Activated T-helper 2 cell treated with anti-CD3 and anti-CD28 coated beads, Interferon-gamma antibody, Interleukin-2, Interleukin-4, amounts not matched to agents 10 μg/mL and 5 μg/mL and 100 μg/mL, durations not matched to agents 14 hours and 24 hours and 36 hours (primary cell): Measurements from ENCODE around the gene ZNF561. TPM values are rescaled to one million over a fixed set of nuclear protein-coding genes. Genes with fewer than 3 reads are reported as not detected.

Experiments
- DNase-seq: peaks from one replicate; pipeline ENCODE4 v3.0.0; 2021; ENCODE audit warnings: low spot score
- H3K27ac Mint-ChIP-seq: one replicate; pipeline ENCODE4 v1.8.0; 2021; ENCODE audit warnings: mixed read lengths
- H3K27me3 Mint-ChIP-seq: one replicate; pipeline ENCODE4 v1.8.0; 2021; ENCODE audit warnings: low read depth, mixed read lengths
- H3K36me3 Mint-ChIP-seq: one replicate; pipeline ENCODE4 v1.8.0; 2021; ENCODE audit warnings: low read depth, mixed read lengths
- H3K4me1 Mint-ChIP-seq: one replicate; pipeline ENCODE4 v1.8.0; 2021; ENCODE audit warnings: low read depth, mixed read lengths
- H3K4me3 Mint-ChIP-seq: one replicate; pipeline ENCODE4 v1.8.0; 2021; ENCODE audit warnings: low read depth, mild to moderate bottlenecking, moderate library complexity, mixed read lengths
- H3K9me3 Mint-ChIP-seq: one replicate; pipeline ENCODE4 v1.8.0; 2021; ENCODE audit warnings: mixed read lengths
- intact Hi-C: fragments of 100-400 bp; cut with micrococcal nuclease; formaldehyde crosslinking; loops from one replicate; pipeline ENCODE4 v1.15.1; 2023
- total RNA-seq: library from RNA; stranded (reverse); gene quantifications from 2 replicates; pipeline ENCODE4 v1.2.3, GENCODE V29; 2022

Gene ZNF561
- total RNA-seq, 1 donor from 2014 or later, result 28.3 TPM

DNA sequence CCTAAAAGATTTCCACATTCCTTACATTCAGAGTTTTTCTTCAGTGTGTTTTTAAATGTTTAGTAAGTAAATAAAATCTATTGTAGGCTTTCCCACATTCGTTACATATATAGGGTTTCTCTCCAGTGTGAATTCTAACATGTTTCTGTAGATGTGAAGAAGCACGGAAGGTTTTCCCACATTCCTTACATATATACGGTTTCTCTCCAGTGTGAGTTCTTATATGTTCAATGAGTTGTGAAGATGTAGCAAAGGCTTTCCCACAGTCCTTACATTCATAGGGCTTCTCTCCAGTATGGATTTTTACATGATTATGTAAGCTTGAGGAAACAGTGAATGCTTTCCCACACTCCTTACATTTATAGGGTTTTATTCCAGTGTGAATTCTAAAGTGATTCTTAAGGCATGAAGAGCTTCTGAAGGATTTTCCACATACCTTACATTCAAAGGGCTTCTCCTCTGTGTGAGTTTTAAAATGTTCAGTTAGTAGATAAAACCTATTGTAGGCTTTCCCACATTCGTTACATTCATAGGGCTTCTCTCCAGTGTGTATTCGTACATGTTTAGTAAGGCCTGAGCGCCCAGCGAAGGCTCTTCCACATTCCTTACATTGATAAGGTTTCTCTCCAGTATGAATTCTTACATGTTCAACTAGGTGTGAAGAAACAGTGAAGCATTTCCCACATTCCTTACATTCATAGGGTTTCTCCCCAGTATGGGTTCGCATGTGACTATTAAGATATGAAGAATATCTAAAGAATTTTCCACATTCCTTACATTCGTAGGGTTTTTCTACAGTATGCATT is 54.9 kb downstream of the ZNF561 start:
- no peak overlapping the region for H3K27ac Mint-ChIP-seq
- H3K9me3 Mint-ChIP-seq, result peaks cover 80% of the 10 kb centered on the region
- H3K4me3 Mint-ChIP-seq, result no peak overlapping the region
- peaks cover 99% of the 10 kb centered on the region for H3K36me3 Mint-ChIP-seq
- H3K4me1 Mint-ChIP-seq, result no peaks in the 10 kb centered on the region
- intact Hi-C loops, result no loop called here
- DNase-seq, result no peak
- H3K27me3 Mint-ChIP-seq, result no peaks in the 10 kb centered on the region

Other genes starting within 250 kb of the ZNF561 start
- gene ZNF266, start 185.7 kb downstream of the ZNF561 start, total RNA-seq, result 26.5 and 27.3 TPM in 2 replicates
- not detected in 2 replicates for gene ZNF560, start 122.6 kb downstream of the ZNF561 start, total RNA-seq
- gene ZNF426, start 82.6 kb downstream of the ZNF561 start, total RNA-seq, result 10.4 and 10.5 TPM in 2 replicates
- 57.2 and 62.2 TPM in 2 replicates for gene ZNF121, start 36.7 kb downstream of the ZNF561 start, total RNA-seq
- 17.3 and 18.2 TPM in 2 replicates for gene ZNF562, start 53.9 kb upstream of the ZNF561 start, total RNA-seq
- gene ZNF846, start 147.5 kb upstream of the ZNF561 start, total RNA-seq, result 3.2 and 3.7 TPM in 2 replicates
- gene FBXL12, start 197.8 kb upstream of the ZNF561 start, total RNA-seq, result 23.4 and 23.7 TPM in 2 replicates
- 331 and 335 TPM in 2 replicates for gene UBL5, start 206.7 kb upstream of the ZNF561 start, total RNA-seq
- 84.3 and 87.3 TPM in 2 replicates for gene PIN1, start 214.1 kb upstream of the ZNF561 start, total RNA-seq